RWPE2 (cell line): ENCODE measurements around the gene ZC3H10.
A peak's percentile ranks its signal among the peaks of the same experiment; 100 is the strongest.

ENCODE experiments used
- ATAC-seq: fragments of 200-7000 bp; cut with Tn5 transposase; 3 replicates; pipeline ENCODE4 v1.9.1; 2021; ENCODE audit warnings: low read depth
- DNase-seq: peaks from one replicate; pipeline ENCODE4 v3.0.0-alpha.2; 2020; ENCODE audit warnings: low spot score
- H3K27ac ChIP-seq: fragments of 450-650 bp; 2 replicates; pipeline ENCODE4 v1.5.1; 2017; ENCODE audit warnings: mild to moderate bottlenecking; ENCODE audit not compliant: poor library complexity, severe bottlenecking
- H3K27me3 ChIP-seq: fragments of 250-450 bp; sonication (Bioruptor Pico); 2 replicates; pipeline ENCODE4 v1.5.1; 2021; ENCODE audit warnings: mild to moderate bottlenecking, moderate library complexity; ENCODE audit not compliant: insufficient read depth, poor library complexity, severe bottlenecking
- H3K36me3 ChIP-seq: fragments of 250-450 bp; sonication (Bioruptor Pico); 2 replicates; pipeline ENCODE4 v1.5.1; 2020; ENCODE audit warnings: low read depth, mild to moderate bottlenecking, moderate library complexity
- H3K4me1 ChIP-seq: fragments of 250-450 bp; sonication (Bioruptor Pico); 2 replicates; pipeline ENCODE4 v1.5.1; 2021; ENCODE audit warnings: mild to moderate bottlenecking, moderate library complexity; ENCODE audit not compliant: insufficient read depth, poor library complexity, severe bottlenecking
- H3K4me3 ChIP-seq: fragments of 250-450 bp; sonication (Bioruptor Pico); 2 replicates; pipeline ENCODE4 v1.5.1; 2021; ENCODE audit warnings: mild to moderate bottlenecking, moderate library complexity; ENCODE audit not compliant: severe bottlenecking
- H3K9me3 ChIP-seq: fragments of 250-450 bp; sonication (Bioruptor Pico); 2 replicates; pipeline ENCODE4 v1.5.1; 2021; ENCODE audit warnings: mild to moderate bottlenecking, moderate library complexity; ENCODE audit not compliant: severe bottlenecking
- CTCF ChIP-seq: fragments of 450-650 bp; IDR thresholded peaks from one replicate; pipeline ENCODE4 v1.5.1; 2017; ENCODE audit warnings: mild to moderate bottlenecking, moderate library complexity; ENCODE audit not compliant: poor library complexity, severe bottlenecking

ZC3H10 gene

GRCh38 chr12:56152132-56152755 is 34.2 kb downstream of the ZC3H10 start, which contains the start of gene MYL6B:
Gene MYL6B, plus strand, starts transcription at chr12:56152587. Its CDS starts 1,332 bp downstream, at chr12:56153919.
- Histone ChIP-seq H3K27me3 (no peaks in the 10 kb centered on the region), H3K27ac (peak within 1 kb of the TSS; percentile 84), H3K36me3 (no peaks in the 10 kb centered on the region), H3K4me1 (no peaks in the 10 kb centered on the region), H3K9me3 (no peaks in the 10 kb centered on the region), H3K4me3 (peak within 1 kb of the TSS; percentile 46)
- ATAC-seq (peak; percentile 87), DNase-seq (peak; percentile 93)
- TF ChIP-seq CTCF, result no peak

GRCh38 chr12:56152756-56153677 is 35.0 kb downstream of the ZC3H10 start:
- Histone ChIP-seq H3K4me1 (no peaks in the 10 kb centered on the region), H3K9me3 (no peaks in the 10 kb centered on the region), H3K36me3 (no peaks in the 10 kb centered on the region), H3K4me3 (peak overlapping the region; percentile 46), H3K27ac (peak overlapping the region; percentile 84), H3K27me3 (no peaks in the 10 kb centered on the region)
- DNase-seq, result no peak
- no peak for TF ChIP-seq CTCF
- ATAC-seq, result no peak; the same call in 2 of the 3 replicates

GRCh38 chr12:56153678-56154065 is 35.6 kb downstream of the ZC3H10 start:
- H3K4me1 ChIP-seq, result no peaks in the 10 kb centered on the region
- no peak for DNase-seq
- H3K9me3 ChIP-seq, result no peaks in the 10 kb centered on the region
- no peak for TF ChIP-seq CTCF
- H3K36me3 ChIP-seq, result peaks cover 2% of the 10 kb centered on the region; the same call in 1 of the 2 replicates
- H3K27me3 ChIP-seq, result no peaks in the 10 kb centered on the region
- H3K4me3 ChIP-seq, result no peak overlapping the region
- no peak overlapping the region for H3K27ac ChIP-seq
- ATAC-seq, result no peak

- no peak for TF ChIP-seq CTCF
- Histone ChIP-seq H3K36me3 (peaks cover 8% of the 10 kb centered on the region), H3K9me3 (no peaks in the 10 kb centered on the region), H3K4me3 (no peak overlapping the region), H3K27me3 (no peaks in the 10 kb centered on the region), H3K27ac (no peak overlapping the region), H3K4me1 (no peaks in the 10 kb centered on the region)
- ATAC-seq (no peak), DNase-seq (no peak)
Measured at GRCh38 chr12:56154246-56154771, 36.2 kb downstream of the ZC3H10 start.
